HCT116 (cell line): ENCODE data around the gene SH2B3. TPM values are rescaled to one million over a fixed set of nuclear protein-coding genes. Genes with fewer than 3 reads are reported as not detected.

Experiments used
- ATAC-seq: fragments of 200-7000 bp; cut with Tn5 transposase; 2 replicates; pipeline ENCODE4 v1.9.1; 2020; ENCODE audit warnings: mild to moderate bottlenecking, moderate library complexity
- BruUV-seq: library from RNA; stranded (reverse); fragments of 400-500 nt; replicated peaks from 2 replicates; lab custom pipeline; 2021; lab: Mats Ljungman, UMichigan
- CTCF ChIA-PET: fragments of 300-600 bp; sonication (Branson Sonifier 250); formaldehyde crosslinking; loops from one replicate; lab custom pipeline; 2021; ENCODE audit warnings: antibody characterized with exemption; lab: Charles Lee
- POLR2A ChIA-PET: fragments of 300-600, 350-600 bp; sonication (Branson Sonifier 250); formaldehyde crosslinking; loops from one replicate; lab custom pipeline; 2021; ENCODE audit warnings: antibody characterized with exemption; lab: Charles Lee
- RAD21 ChIA-PET, 2 experiments: fragments of 300-600 bp; sonication (Branson Sonifier 250); formaldehyde crosslinking; loops; one replicate each; lab custom pipeline; 2023; ENCODE audit warnings: low total read pairs in 2 of 2; ENCODE audit not compliant: uncharacterized antibody in 2 of 2, unreplicated experiment in 2 of 2, low non-redundant PET in 1 of 2; lab: Charles Lee
- DNase-seq: peaks from one replicate; pipeline ENCODE4 v3.0.0-alpha.2; 2010; ENCODE audit warnings: low read depth, low spot score
- H2AFZ ChIP-seq: fragments of 200-600 bp; shearing (Covaris generic), sonication (generic); 2 replicates; pipeline ENCODE4 v1.6.1; 2017; ENCODE audit warnings: low read depth, mixed run types, mixed read lengths, antibody characterized with exemption, low read length; ENCODE audit not compliant: poor library complexity, severe bottlenecking
- H3K27ac ChIP-seq: 2 replicates; pipeline ENCODE4 v1.5.1; 2012; ENCODE audit warnings: low read depth, low read length
- H3K27me3 ChIP-seq: fragments of 200-600 bp; sonication (generic); 2 replicates; pipeline ENCODE4 v1.6.1; 2016; ENCODE audit warnings: mixed run types, low read length, mixed read lengths; ENCODE audit not compliant: insufficient read depth
- H3K36me3 ChIP-seq, 2 experiments: fragments of 200-500 bp in 1 of 2; fragments of 200-600 bp in 1 of 2; sonication (Bioruptor generic) in 1 of 2; sonication (generic) in 1 of 2; 2 replicates each; pipeline versions ENCODE4 v1.5.1 to v1.6.1; 2014 to 2016; ENCODE audit warnings: low read length in 2 of 2, inconsistent platforms in 1 of 2, mixed read lengths in 1 of 2, mixed run types in 1 of 2; ENCODE audit not compliant: insufficient read depth in 2 of 2, control insufficient read depth in 1 of 2
- H3K4me1 ChIP-seq, 2 experiments: fragments of 200-600 bp in 1 of 2; sonication (generic) in 1 of 2; 2 replicates each; pipeline versions ENCODE4 v1.5.1 to v1.6.1; 2012 to 2017; ENCODE audit warnings: low read length in 2 of 2, inconsistent platforms in 1 of 2, mild to moderate bottlenecking in 1 of 2, mixed read lengths in 1 of 2, mixed run types in 1 of 2, moderate library complexity in 1 of 2; ENCODE audit not compliant: insufficient read depth in 2 of 2, control insufficient read depth in 1 of 2
- H3K4me2 ChIP-seq: fragments of 200-600 bp; sonication (generic); 2 replicates; pipeline ENCODE4 v1.6.1; 2017; ENCODE audit warnings: mixed run types, low read length, mixed read lengths
- H3K4me3 ChIP-seq, 2 experiments: fragments of 200-600 bp in 1 of 2; sonication (generic) in 1 of 2; replicated peaks in 1 of 2; 2 replicates each; pipeline ENCODE4 v1.5.1; 2011 to 2016; ENCODE audit warnings: low read length in 2 of 2, control low read depth in 1 of 2, low read depth in 1 of 2, mild to moderate bottlenecking in 1 of 2, mixed read lengths in 1 of 2, mixed run types in 1 of 2
- H3K79me2 ChIP-seq: fragments of 200-600 bp; sonication (generic); 2 replicates; pipeline ENCODE4 v1.6.1; 2017; ENCODE audit warnings: mild to moderate bottlenecking, mixed run types, low read length, moderate library complexity, mixed read lengths; ENCODE audit not compliant: insufficient read depth
- H3K9ac ChIP-seq: fragments of 200-600 bp; sonication (generic); 2 replicates; pipeline ENCODE4 v1.6.1; 2016; ENCODE audit warnings: low read length, mixed read lengths
- H3K9me2 ChIP-seq: fragments of 200-600 bp; sonication (generic), shearing (Covaris generic); 2 replicates; pipeline ENCODE4 v1.6.1; 2017; ENCODE audit warnings: mixed run types, mild to moderate bottlenecking, moderate library complexity; ENCODE audit not compliant: insufficient read depth
- H3K9me3 ChIP-seq, 2 experiments: fragments of 200-500 bp in 1 of 2; fragments of 200-600 bp in 1 of 2; sonication (Bioruptor generic) in 1 of 2; sonication (generic) in 1 of 2; 2 replicates each; pipeline ENCODE4 v1.6.1; 2014 to 2017; ENCODE audit warnings: low read length in 2 of 2, mixed read lengths in 2 of 2, inconsistent platforms in 1 of 2, low read depth in 1 of 2, mild to moderate bottlenecking in 1 of 2, mixed run types in 1 of 2, moderate library complexity in 1 of 2; ENCODE audit not compliant: control insufficient read depth in 1 of 2, insufficient read depth in 1 of 2
- H4K20me1 ChIP-seq: fragments of 200-600 bp; sonication (generic), shearing (Covaris generic); 2 replicates; pipeline ENCODE4 v1.6.1; 2017; ENCODE audit warnings: mixed run types, mild to moderate bottlenecking, moderate library complexity; ENCODE audit not compliant: insufficient read depth
- EGR1 ChIP-seq: IDR thresholded peaks from 2 replicates; pipeline ENCODE4 v1.6.1; 2012; ENCODE audit warnings: low read depth
- ELF1 ChIP-seq: IDR thresholded peaks from 2 replicates; pipeline ENCODE4 v1.6.1; 2012; ENCODE audit warnings: low read depth, borderline replicate concordance
- EZH2phosphoT487 ChIP-seq: fragments of 200-600 bp; IDR thresholded peaks from 2 replicates; pipeline ENCODE4 v1.6.1; 2018; ENCODE audit warnings: antibody characterized with exemption, borderline replicate concordance
- JUND ChIP-seq: IDR thresholded peaks from 2 replicates; pipeline ENCODE4 v1.6.1; 2012
- POLR2A ChIP-seq: IDR thresholded peaks from 2 replicates; pipeline ENCODE4 v1.7.0; 2011; ENCODE audit warnings: borderline replicate concordance; ENCODE audit not compliant: insufficient read depth, insufficient read length; ENCODE audit errors: extremely low read depth
- RAD21 ChIP-seq: IDR thresholded peaks from 2 replicates; pipeline ENCODE4 v1.6.1; 2012; ENCODE audit warnings: low read depth, mild to moderate bottlenecking
- SIN3A ChIP-seq: IDR thresholded peaks from 2 replicates; pipeline ENCODE4 v1.6.1; 2012; ENCODE audit warnings: low read depth
- SP1 ChIP-seq: IDR thresholded peaks from 2 replicates; pipeline ENCODE4 v1.6.1; 2012; ENCODE audit warnings: low read depth
- SRF ChIP-seq: IDR thresholded peaks from 2 replicates; pipeline ENCODE4 v1.6.1; 2012; ENCODE audit warnings: low read depth
- TCF7L2 ChIP-seq: IDR thresholded peaks from 2 replicates; pipeline ENCODE4 v1.7.0; 2011; ENCODE audit warnings: borderline replicate concordance, inconsistent platforms; ENCODE audit not compliant: insufficient read depth, insufficient read length; ENCODE audit errors: extremely low read depth
- YY1 ChIP-seq: IDR thresholded peaks from 2 replicates; pipeline ENCODE4 v1.6.1; 2011; ENCODE audit warnings: low read length, low read depth, moderate library complexity, mild to moderate bottlenecking; ENCODE audit not compliant: insufficient replicate concordance; ENCODE audit errors: extremely low read depth
- ZFX ChIP-seq: fragments of 450-650 bp; IDR thresholded peaks from 2 replicates; pipeline ENCODE4 v1.6.1; 2017
- intact Hi-C: fragments of 100-400 bp; cut with micrococcal nuclease; formaldehyde crosslinking; loops from 2 replicates; pipeline ENCODE4 v1.10.0; 2022
- total RNA-seq: library from RNA; stranded (reverse); gene quantifications from one replicate; pipeline ENCODE4 v1.2.1, GENCODE V29; 2021; ENCODE audit not compliant: unreplicated experiment
- TF ChIP-seq, protein P1 (sequence below), 3 experiments: fragments of 200-600 bp in 1 of 3; sonication (generic) in 1 of 3; IDR thresholded peaks in 2 of 3; conservative IDR thresholded peaks in 1 of 3; 2 replicates each; pipeline ENCODE4 v1.5.1; 2012 to 2017; ENCODE audit warnings: low read depth in 2 of 3, low read length in 2 of 3, antibody characterized with exemption in 1 of 3, borderline replicate concordance in 1 of 3, control low read depth in 1 of 3, mild to moderate bottlenecking in 1 of 3, mixed read lengths in 1 of 3, mixed run types in 1 of 3, moderate library complexity in 1 of 3; ENCODE audit not compliant: insufficient read depth in 1 of 3
- TF ChIP-seq, protein P2 (sequence below): IDR thresholded peaks from 2 replicates; pipeline ENCODE4 v1.6.1; 2011; ENCODE audit warnings: mild to moderate bottlenecking, low read length, moderate library complexity; ENCODE audit not compliant: insufficient replicate concordance; ENCODE audit errors: extremely low read depth
- TF ChIP-seq, protein P3 (sequence below): IDR thresholded peaks from 2 replicates; pipeline ENCODE4 v1.6.1; 2012
- TF ChIP-seq, protein P4 (sequence below): IDR thresholded peaks from 2 replicates; pipeline ENCODE4 v1.6.1; 2012; ENCODE audit warnings: low read depth
- TF ChIP-seq, protein P5 (sequence below): IDR thresholded peaks from 2 replicates; pipeline ENCODE4 v1.6.1; 2012

SH2B3 gene
- total RNA-seq, 1 experiment from 2014 or later, result 17.3 TPM

DNA sequence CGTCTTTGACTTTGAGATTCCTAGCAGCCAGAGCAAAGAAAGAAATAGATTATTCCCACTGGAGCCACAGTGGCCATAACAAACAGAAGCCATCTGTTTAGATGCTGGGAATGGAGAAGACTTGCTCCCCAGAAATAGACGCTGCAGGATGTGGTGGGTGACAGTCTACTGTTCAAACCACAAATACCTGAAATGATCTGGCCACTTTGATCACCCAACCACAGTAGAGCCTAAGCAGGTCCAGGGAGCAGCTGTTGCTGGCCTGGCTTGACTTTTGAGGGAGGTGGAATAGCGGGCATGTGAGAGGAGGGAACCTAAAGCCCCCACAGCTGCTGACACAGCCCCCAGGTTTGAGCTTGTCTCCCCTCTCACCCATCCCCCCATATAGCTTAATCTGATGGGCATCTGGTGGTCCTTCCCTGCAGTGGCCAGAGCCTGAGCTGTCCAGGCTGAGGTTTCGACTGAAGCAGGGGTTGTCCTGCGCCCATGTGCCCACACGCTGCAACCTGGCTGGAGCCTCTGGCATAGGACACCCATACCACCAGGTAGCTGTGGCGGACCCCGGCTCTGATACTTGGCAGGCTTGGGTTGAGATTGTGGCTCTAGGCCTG, 38.7 kb downstream of the SH2B3 start:
- DNase-seq (no peak), ATAC-seq (no peak)
- RAD21 ChIA-PET, result no interaction called here
- H4K20me1 ChIP-seq, result no peaks in the 10 kb centered on the region
- no peaks in the 10 kb centered on the region for H3K9me2 ChIP-seq
- H3K4me3 ChIP-seq, result no peak overlapping the region
- no peaks in the 10 kb centered on the region; the same call in 1 of the 2 replicates for H3K79me2 ChIP-seq
- no TSS peak for BruUV-seq
- H3K27ac ChIP-seq, result no peak overlapping the region
- H2AFZ ChIP-seq, result no peak overlapping the region
- no peaks in the 10 kb centered on the region for H3K27me3 ChIP-seq
- TF ChIP-seq, protein P1, sequence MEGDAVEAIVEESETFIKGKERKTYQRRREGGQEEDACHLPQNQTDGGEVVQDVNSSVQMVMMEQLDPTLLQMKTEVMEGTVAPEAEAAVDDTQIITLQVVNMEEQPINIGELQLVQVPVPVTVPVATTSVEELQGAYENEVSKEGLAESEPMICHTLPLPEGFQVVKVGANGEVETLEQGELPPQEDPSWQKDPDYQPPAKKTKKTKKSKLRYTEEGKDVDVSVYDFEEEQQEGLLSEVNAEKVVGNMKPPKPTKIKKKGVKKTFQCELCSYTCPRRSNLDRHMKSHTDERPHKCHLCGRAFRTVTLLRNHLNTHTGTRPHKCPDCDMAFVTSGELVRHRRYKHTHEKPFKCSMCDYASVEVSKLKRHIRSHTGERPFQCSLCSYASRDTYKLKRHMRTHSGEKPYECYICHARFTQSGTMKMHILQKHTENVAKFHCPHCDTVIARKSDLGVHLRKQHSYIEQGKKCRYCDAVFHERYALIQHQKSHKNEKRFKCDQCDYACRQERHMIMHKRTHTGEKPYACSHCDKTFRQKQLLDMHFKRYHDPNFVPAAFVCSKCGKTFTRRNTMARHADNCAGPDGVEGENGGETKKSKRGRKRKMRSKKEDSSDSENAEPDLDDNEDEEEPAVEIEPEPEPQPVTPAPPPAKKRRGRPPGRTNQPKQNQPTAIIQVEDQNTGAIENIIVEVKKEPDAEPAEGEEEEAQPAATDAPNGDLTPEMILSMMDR (IDR thresholded peaks at IDR 0.05 in 2 of 3, conservative IDR thresholded peaks at IDR 0.05 in 1 of 3; ENCODE audit: borderline replicate concordance in 1 of 3, insufficient read depth in 1 of 3, low read depth in 2 of 3, low read length in 2 of 3), result no peak
- TF ChIP-seq SP1, result no peak
- TF ChIP-seq POLR2A, result no peak
- TF ChIP-seq RAD21, result no peak
- no peak for TF ChIP-seq TCF7L2
- TF ChIP-seq YY1, result no peak
- no peak for TF ChIP-seq SRF
- TF ChIP-seq EZH2phosphoT487, result no peak
- TF ChIP-seq, protein P2, sequence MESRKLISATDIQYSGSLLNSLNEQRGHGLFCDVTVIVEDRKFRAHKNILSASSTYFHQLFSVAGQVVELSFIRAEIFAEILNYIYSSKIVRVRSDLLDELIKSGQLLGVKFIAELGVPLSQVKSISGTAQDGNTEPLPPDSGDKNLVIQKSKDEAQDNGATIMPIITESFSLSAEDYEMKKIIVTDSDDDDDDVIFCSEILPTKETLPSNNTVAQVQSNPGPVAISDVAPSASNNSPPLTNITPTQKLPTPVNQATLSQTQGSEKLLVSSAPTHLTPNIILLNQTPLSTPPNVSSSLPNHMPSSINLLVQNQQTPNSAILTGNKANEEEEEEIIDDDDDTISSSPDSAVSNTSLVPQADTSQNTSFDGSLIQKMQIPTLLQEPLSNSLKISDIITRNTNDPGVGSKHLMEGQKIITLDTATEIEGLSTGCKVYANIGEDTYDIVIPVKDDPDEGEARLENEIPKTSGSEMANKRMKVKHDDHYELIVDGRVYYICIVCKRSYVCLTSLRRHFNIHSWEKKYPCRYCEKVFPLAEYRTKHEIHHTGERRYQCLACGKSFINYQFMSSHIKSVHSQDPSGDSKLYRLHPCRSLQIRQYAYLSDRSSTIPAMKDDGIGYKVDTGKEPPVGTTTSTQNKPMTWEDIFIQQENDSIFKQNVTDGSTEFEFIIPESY, result no peak
- no peak for TF ChIP-seq ZFX
- no peak for TF ChIP-seq JUND
- TF ChIP-seq SIN3A, result no peak
- TF ChIP-seq, protein P3, sequence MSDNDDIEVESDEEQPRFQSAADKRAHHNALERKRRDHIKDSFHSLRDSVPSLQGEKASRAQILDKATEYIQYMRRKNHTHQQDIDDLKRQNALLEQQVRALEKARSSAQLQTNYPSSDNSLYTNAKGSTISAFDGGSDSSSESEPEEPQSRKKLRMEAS, result no peak
- TF ChIP-seq, protein P4, sequence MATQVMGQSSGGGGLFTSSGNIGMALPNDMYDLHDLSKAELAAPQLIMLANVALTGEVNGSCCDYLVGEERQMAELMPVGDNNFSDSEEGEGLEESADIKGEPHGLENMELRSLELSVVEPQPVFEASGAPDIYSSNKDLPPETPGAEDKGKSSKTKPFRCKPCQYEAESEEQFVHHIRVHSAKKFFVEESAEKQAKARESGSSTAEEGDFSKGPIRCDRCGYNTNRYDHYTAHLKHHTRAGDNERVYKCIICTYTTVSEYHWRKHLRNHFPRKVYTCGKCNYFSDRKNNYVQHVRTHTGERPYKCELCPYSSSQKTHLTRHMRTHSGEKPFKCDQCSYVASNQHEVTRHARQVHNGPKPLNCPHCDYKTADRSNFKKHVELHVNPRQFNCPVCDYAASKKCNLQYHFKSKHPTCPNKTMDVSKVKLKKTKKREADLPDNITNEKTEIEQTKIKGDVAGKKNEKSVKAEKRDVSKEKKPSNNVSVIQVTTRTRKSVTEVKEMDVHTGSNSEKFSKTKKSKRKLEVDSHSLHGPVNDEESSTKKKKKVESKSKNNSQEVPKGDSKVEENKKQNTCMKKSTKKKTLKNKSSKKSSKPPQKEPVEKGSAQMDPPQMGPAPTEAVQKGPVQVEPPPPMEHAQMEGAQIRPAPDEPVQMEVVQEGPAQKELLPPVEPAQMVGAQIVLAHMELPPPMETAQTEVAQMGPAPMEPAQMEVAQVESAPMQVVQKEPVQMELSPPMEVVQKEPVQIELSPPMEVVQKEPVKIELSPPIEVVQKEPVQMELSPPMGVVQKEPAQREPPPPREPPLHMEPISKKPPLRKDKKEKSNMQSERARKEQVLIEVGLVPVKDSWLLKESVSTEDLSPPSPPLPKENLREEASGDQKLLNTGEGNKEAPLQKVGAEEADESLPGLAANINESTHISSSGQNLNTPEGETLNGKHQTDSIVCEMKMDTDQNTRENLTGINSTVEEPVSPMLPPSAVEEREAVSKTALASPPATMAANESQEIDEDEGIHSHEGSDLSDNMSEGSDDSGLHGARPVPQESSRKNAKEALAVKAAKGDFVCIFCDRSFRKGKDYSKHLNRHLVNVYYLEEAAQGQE, result no peak
- no peak for TF ChIP-seq EGR1
- TF ChIP-seq ELF1, result no peak
- TF ChIP-seq, protein P5, sequence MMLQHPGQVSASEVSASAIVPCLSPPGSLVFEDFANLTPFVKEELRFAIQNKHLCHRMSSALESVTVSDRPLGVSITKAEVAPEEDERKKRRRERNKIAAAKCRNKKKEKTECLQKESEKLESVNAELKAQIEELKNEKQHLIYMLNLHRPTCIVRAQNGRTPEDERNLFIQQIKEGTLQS, result no peak
- peaks cover 20 to 27% of the 10 kb centered on the region in 2 experiments; a peak in 3 of 4 replicates for H3K36me3 ChIP-seq
- POLR2A ChIA-PET, result no interaction called here
- H3K9ac ChIP-seq, result no peak overlapping the region
- intact Hi-C loops, result no loop called here
- H3K4me2 ChIP-seq, result no peak overlapping the region
- peaks cover 0 to 5% of the 10 kb centered on the region in 2 experiments; a peak in 1 of 4 replicates for H3K4me1 ChIP-seq
- H3K9me3 ChIP-seq, result no peaks in the 10 kb centered on the region
- CTCF ChIA-PET, result interaction anchor here (1.0 kb wide), 1 partner anchor 47 kb away, joined by 3 read pairs; no protein-coding TSS in a partner anchor
